Activated naive CD8-positive, alpha-beta T cell treated with anti-CD3 and anti-CD28 coated beads for 36 hours (primary cell): ENCODE data around the gene PTPRG. TPM values are rescaled to one million over a fixed set of nuclear protein-coding genes. Genes with fewer than 3 reads are reported as not detected.

ENCODE experiments used
- DNase-seq: peaks from one replicate; pipeline ENCODE4 v3.0.0; 2021
- H3K27ac Mint-ChIP-seq: one replicate; pipeline ENCODE4 v1.8.0; 2022; ENCODE audit warnings: mild to moderate bottlenecking, moderate library complexity, mixed read lengths
- H3K27me3 Mint-ChIP-seq: one replicate; pipeline ENCODE4 v1.8.0; 2022; ENCODE audit warnings: mild to moderate bottlenecking, mixed read lengths
- H3K36me3 Mint-ChIP-seq: one replicate; pipeline ENCODE4 v1.8.0; 2021; ENCODE audit warnings: mild to moderate bottlenecking, mixed read lengths
- H3K4me1 Mint-ChIP-seq: one replicate; pipeline ENCODE4 v1.8.0; 2021; ENCODE audit warnings: mixed read lengths
- H3K4me3 Mint-ChIP-seq: one replicate; pipeline ENCODE4 v1.8.0; 2022; ENCODE audit warnings: mild to moderate bottlenecking, moderate library complexity, mixed read lengths
- H3K9me3 Mint-ChIP-seq: one replicate; pipeline ENCODE4 v1.8.0; 2022; ENCODE audit warnings: mixed read lengths
- total RNA-seq, 2 experiments: library from RNA; stranded (reverse); gene quantifications; one replicate each; pipeline ENCODE4 v1.2.3, GENCODE V29; 2021

The PTPRG gene
- total RNA-seq, 2 experiments from 2014 or later, result 0.06 to 0.16 TPM

- Mint-ChIP-seq H3K27me3 (no peaks in the 10 kb centered on the region), H3K9me3 (no peaks in the 10 kb centered on the region), H3K4me3 (no peak overlapping the region), H3K36me3 (no peaks in the 10 kb centered on the region), H3K4me1 (no peaks in the 10 kb centered on the region), H3K27ac (no peak overlapping the region)
- DNase-seq, result no peak
These were observed 442.5 kb downstream of the PTPRG start for GRCh38 chr3:62003835-62004234.

- no peak for DNase-seq
- H3K9me3 Mint-ChIP-seq, result no peaks in the 10 kb centered on the region
- H3K4me3 Mint-ChIP-seq, result no peak overlapping the region
- H3K27me3 Mint-ChIP-seq, result no peaks in the 10 kb centered on the region
- H3K36me3 Mint-ChIP-seq, result no peaks in the 10 kb centered on the region
- no peaks in the 10 kb centered on the region for H3K4me1 Mint-ChIP-seq
- no peak overlapping the region for H3K27ac Mint-ChIP-seq
These were observed 445.7 kb downstream of the PTPRG start for GRCh38 chr3:62007036-62007435.

- Mint-ChIP-seq H3K4me1 (no peaks in the 10 kb centered on the region), H3K9me3 (no peaks in the 10 kb centered on the region), H3K27ac (no peak overlapping the region), H3K4me3 (no peak overlapping the region), H3K27me3 (no peaks in the 10 kb centered on the region), H3K36me3 (no peaks in the 10 kb centered on the region)
- no peak for DNase-seq
These were observed 449.6 kb downstream of the PTPRG start for GRCh38 chr3:62010989-62011388.

GRCh38 chr3:62011666-62012065 lies 450.3 kb downstream of the PTPRG start:
- Mint-ChIP-seq H3K27ac (no peak overlapping the region), H3K9me3 (no peaks in the 10 kb centered on the region), H3K27me3 (no peaks in the 10 kb centered on the region)

GRCh38 chr3:62013951-62014350 lies 452.6 kb downstream of the PTPRG start:
- no peaks in the 10 kb centered on the region for H3K9me3 Mint-ChIP-seq

More at GRCh38 chr3:62011666-62012065, 450.3 kb downstream of the PTPRG start:
- Mint-ChIP-seq H3K4me3 (no peak overlapping the region), H3K4me1 (no peaks in the 10 kb centered on the region), H3K36me3 (no peaks in the 10 kb centered on the region)
- DNase-seq, result no peak

GRCh38 chr3:62015111-62015510 lies 453.7 kb downstream of the PTPRG start:
- Mint-ChIP-seq H3K27ac (no peak overlapping the region), H3K4me3 (no peak overlapping the region), H3K27me3 (no peaks in the 10 kb centered on the region), H3K36me3 (no peaks in the 10 kb centered on the region), H3K9me3 (no peaks in the 10 kb centered on the region), H3K4me1 (no peaks in the 10 kb centered on the region)
- DNase-seq, result no peak

More at GRCh38 chr3:62013951-62014350, 452.6 kb downstream of the PTPRG start:
- Mint-ChIP-seq H3K36me3 (no peaks in the 10 kb centered on the region), H3K4me3 (no peak overlapping the region), H3K4me1 (no peaks in the 10 kb centered on the region), H3K27ac (no peak overlapping the region), H3K27me3 (no peaks in the 10 kb centered on the region)
- no peak for DNase-seq

- Mint-ChIP-seq H3K4me3 (no peak overlapping the region), H3K36me3 (no peaks in the 10 kb centered on the region), H3K27me3 (peaks cover 7% of the 10 kb centered on the region)
These were observed 458.5 kb downstream of the PTPRG start for GRCh38 chr3:62019906-62020305.

GRCh38 chr3:62020706-62021105 lies 459.3 kb downstream of the PTPRG start:
- no peaks in the 10 kb centered on the region for H3K4me1 Mint-ChIP-seq
- H3K9me3 Mint-ChIP-seq, result no peaks in the 10 kb centered on the region
- H3K27ac Mint-ChIP-seq, result no peak overlapping the region
- DNase-seq, result no peak
- no peak overlapping the region for H3K4me3 Mint-ChIP-seq
- no peaks in the 10 kb centered on the region for H3K36me3 Mint-ChIP-seq
- peaks cover 7% of the 10 kb centered on the region for H3K27me3 Mint-ChIP-seq

More at GRCh38 chr3:62019906-62020305, 458.5 kb downstream of the PTPRG start:
- Mint-ChIP-seq H3K4me1 (no peaks in the 10 kb centered on the region), H3K9me3 (no peaks in the 10 kb centered on the region), H3K27ac (no peak overlapping the region)
- DNase-seq, result no peak

- no peaks in the 10 kb centered on the region for H3K9me3 Mint-ChIP-seq
- H3K27ac Mint-ChIP-seq, result no peak overlapping the region
- H3K4me3 Mint-ChIP-seq, result no peak overlapping the region
- peaks cover 7% of the 10 kb centered on the region for H3K27me3 Mint-ChIP-seq
- H3K4me1 Mint-ChIP-seq, result no peaks in the 10 kb centered on the region
- no peaks in the 10 kb centered on the region for H3K36me3 Mint-ChIP-seq
- no peak for DNase-seq
These were observed 460.9 kb downstream of the PTPRG start for GRCh38 chr3:62022312-62022711.

GRCh38 chr3:62024882-62025281 lies 463.5 kb downstream of the PTPRG start:
- H3K27ac Mint-ChIP-seq, result no peak overlapping the region
- peaks cover 7% of the 10 kb centered on the region for H3K27me3 Mint-ChIP-seq
- DNase-seq, result no peak
- H3K9me3 Mint-ChIP-seq, result no peaks in the 10 kb centered on the region
- no peak overlapping the region for H3K4me3 Mint-ChIP-seq
- no peaks in the 10 kb centered on the region for H3K4me1 Mint-ChIP-seq
- no peaks in the 10 kb centered on the region for H3K36me3 Mint-ChIP-seq

GRCh38 chr3:62025913-62026312 lies 464.5 kb downstream of the PTPRG start:
- H3K27ac Mint-ChIP-seq, result no peak overlapping the region
- H3K4me1 Mint-ChIP-seq, result no peaks in the 10 kb centered on the region
- DNase-seq, result no peak
- H3K9me3 Mint-ChIP-seq, result no peaks in the 10 kb centered on the region
- no peak overlapping the region for H3K4me3 Mint-ChIP-seq
- no peaks in the 10 kb centered on the region for H3K36me3 Mint-ChIP-seq
- H3K27me3 Mint-ChIP-seq, result peaks cover 7% of the 10 kb centered on the region

GRCh38 chr3:62027241-62027640 lies 465.9 kb downstream of the PTPRG start:
- H3K36me3 Mint-ChIP-seq, result no peaks in the 10 kb centered on the region
- no peaks in the 10 kb centered on the region for H3K4me1 Mint-ChIP-seq
- no peaks in the 10 kb centered on the region for H3K9me3 Mint-ChIP-seq
- H3K27me3 Mint-ChIP-seq, result peaks cover 7% of the 10 kb centered on the region
- H3K27ac Mint-ChIP-seq, result no peak overlapping the region
- DNase-seq, result no peak
- no peak overlapping the region for H3K4me3 Mint-ChIP-seq

- DNase-seq, result no peak
- Mint-ChIP-seq H3K4me1 (no peaks in the 10 kb centered on the region), H3K9me3 (no peaks in the 10 kb centered on the region), H3K27me3 (peaks cover 7% of the 10 kb centered on the region), H3K36me3 (no peaks in the 10 kb centered on the region), H3K27ac (no peak overlapping the region), H3K4me3 (no peak overlapping the region)
These were observed 466.4 kb downstream of the PTPRG start for GRCh38 chr3:62027796-62028195.

- no peaks in the 10 kb centered on the region for H3K4me1 Mint-ChIP-seq
- peaks cover 6% of the 10 kb centered on the region for H3K27me3 Mint-ChIP-seq
- no peak for DNase-seq
- H3K9me3 Mint-ChIP-seq, result no peaks in the 10 kb centered on the region
- H3K4me3 Mint-ChIP-seq, result no peak overlapping the region
- no peaks in the 10 kb centered on the region for H3K36me3 Mint-ChIP-seq
- no peak overlapping the region for H3K27ac Mint-ChIP-seq
These were observed 466.9 kb downstream of the PTPRG start for GRCh38 chr3:62028236-62028635.

- no peak overlapping the region for H3K4me3 Mint-ChIP-seq
- H3K27ac Mint-ChIP-seq, result no peak overlapping the region
- no peaks in the 10 kb centered on the region for H3K9me3 Mint-ChIP-seq
- no peaks in the 10 kb centered on the region for H3K4me1 Mint-ChIP-seq
- no peaks in the 10 kb centered on the region for H3K27me3 Mint-ChIP-seq
- H3K36me3 Mint-ChIP-seq, result no peaks in the 10 kb centered on the region
- no peak for DNase-seq
These were observed 471.4 kb downstream of the PTPRG start for GRCh38 chr3:62032738-62033137.

GRCh38 chr3:62035402-62036057 lies 474.2 kb downstream of the PTPRG start:
- Mint-ChIP-seq H3K9me3 (no peaks in the 10 kb centered on the region), H3K27ac (no peak overlapping the region), H3K4me3 (no peak overlapping the region), H3K36me3 (no peaks in the 10 kb centered on the region), H3K4me1 (no peaks in the 10 kb centered on the region), H3K27me3 (no peaks in the 10 kb centered on the region)
- DNase-seq, result no peak
